GM13976 (cell line): ENCODE results near the gene EXOC4.

ENCODE experiments used
- DNase-seq: peaks from one replicate; pipeline ENCODE4 v3.0.0; 2012; ENCODE audit warnings: low spot score
- CTCF ChIP-seq: IDR thresholded peaks from 2 replicates; pipeline ENCODE4 v1.5.1; 2012; ENCODE audit warnings: borderline replicate concordance, mild to moderate bottlenecking; ENCODE audit not compliant: insufficient read depth; ENCODE audit errors: extremely low read depth, missing control alignments, control extremely low read depth
- in situ Hi-C: fragments of 300-500 bp; cut with MboI; formaldehyde crosslinking; loops from one replicate; pipeline ENCODE4 v1.12.0; 2022; ENCODE audit warnings: low sequenced_read_pairs, mixed read lengths, inconsistent platforms; ENCODE audit not compliant: unreplicated experiment

The EXOC4 gene

DNA sequence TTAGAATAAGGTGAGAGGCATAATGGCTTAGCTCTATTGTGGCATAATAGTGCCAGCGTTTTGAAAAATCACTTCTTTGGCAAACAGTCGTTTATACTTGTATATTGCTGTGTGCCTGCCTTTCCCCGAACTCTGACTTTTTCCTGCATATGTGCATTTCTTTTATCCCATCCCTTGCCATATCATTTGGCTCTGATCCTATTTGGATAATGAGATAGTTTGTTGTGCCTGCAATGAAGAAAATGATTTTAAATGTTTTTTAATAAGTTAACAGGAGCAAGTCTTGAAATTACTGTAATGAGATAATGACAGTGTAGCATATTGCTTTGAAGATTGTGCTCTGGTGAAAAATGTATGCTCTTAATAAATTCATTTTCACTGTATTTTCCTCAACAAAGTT lies 586.2 kb downstream of the EXOC4 start:
- TF ChIP-seq CTCF: no peak
- in situ Hi-C loops: no loop called here
- DNase-seq: no peak

DNA sequence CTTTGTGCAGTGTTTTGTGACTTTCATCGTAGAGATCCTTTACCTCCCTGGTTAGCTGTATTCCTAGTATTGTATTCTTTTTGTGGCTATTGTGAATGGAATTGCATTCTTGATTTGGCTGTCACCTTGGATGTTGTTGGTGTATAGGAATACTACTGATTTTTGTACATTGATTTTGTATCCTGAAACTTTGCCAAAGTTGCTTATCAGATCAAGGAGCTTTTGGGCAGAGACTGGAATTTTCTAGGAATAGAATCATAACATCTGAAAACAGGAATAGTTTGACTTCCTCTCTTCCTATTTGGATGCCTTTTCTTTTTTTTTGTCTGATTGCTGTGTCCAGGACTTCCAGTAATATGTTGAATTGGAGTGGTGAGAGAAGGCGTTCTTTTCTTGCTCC lies 590.5 kb downstream of the EXOC4 start:
- in situ Hi-C loops: no loop called here
- DNase-seq: no peak
- TF ChIP-seq CTCF: no peak

DNA sequence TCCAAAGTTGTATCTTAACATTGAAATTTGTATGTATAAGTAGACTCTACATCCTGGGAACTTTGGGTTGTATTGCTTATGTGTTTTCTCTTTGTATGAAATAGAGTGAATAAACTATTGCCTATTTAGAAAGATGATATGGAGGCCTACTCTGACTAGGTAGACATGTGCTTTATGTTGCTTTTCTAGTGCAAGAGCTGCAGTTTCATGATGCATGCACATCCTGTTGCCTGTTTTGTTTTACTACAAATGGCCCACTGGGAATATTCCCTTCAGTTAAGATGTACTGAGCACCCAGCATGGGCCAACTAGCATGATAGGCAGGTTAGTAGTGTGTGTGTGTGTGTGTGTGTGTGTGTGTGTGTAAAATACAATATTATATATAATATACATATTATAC lies 592.1 kb downstream of the EXOC4 start:
- in situ Hi-C loops: no loop called here
- no peak for TF ChIP-seq CTCF
- no peak for DNase-seq

DNA sequence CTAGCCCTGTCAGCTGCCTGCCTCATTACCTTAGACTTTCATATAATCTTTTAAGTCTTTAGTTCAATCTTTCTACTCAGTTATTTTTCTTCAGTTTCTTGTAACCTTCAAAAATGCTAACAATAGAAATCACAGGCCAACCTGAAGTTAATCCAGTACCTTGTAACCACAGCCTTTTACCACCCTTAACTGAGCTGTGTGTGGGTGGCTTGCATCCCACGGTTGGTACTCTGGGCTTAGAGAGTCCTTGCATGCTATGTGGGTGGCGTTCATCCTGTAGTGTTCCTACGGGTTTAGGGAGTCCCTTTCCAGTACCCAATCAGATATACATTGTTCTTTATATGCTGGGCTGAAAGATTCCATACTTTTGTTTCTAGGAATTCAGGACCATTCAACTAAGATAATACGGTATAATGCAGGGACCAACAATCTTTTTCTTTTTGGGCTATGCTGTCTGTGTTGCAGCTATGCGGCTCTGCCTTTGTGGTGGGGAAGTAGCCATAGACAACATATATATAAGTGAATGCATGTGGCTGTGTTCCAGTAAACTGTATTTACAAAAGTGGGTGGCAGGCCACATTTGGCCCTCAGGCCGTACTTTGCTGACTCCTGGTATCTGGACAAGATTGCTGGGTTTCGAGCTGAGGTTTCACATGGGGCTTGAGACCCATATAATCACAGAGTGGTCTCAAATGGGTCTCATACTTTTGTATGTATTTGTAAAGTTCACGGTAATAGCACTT lies 593.5 kb downstream of the EXOC4 start:
- no peak for DNase-seq
- TF ChIP-seq CTCF: no peak
- in situ Hi-C loops: no loop called here

- in situ Hi-C loops: no loop called here
- DNase-seq: no peak
- no peak for TF ChIP-seq CTCF
These were observed 597.8 kb downstream of the EXOC4 start for GRCh38 chr7:133850497-133851280.

GRCh38 chr7:133851411-133851810 lies 598.5 kb downstream of the EXOC4 start:
- in situ Hi-C loops: no loop called here

More at GRCh38 chr7:133851411-133851810, 598.5 kb downstream of the EXOC4 start:
- no peak for TF ChIP-seq CTCF
- no peak for DNase-seq
